ENCODE results near the gene NMUR1.

Gene NMUR1

GRCh38 chr2:231549446-231550239 lies 19.4 kb upstream of the NMUR1 start:
- no peaks in the 10 kb centered on the region for H3K36me3 ChIP-seq (ENCODE audit: control insufficient read depth in 2 of 2, insufficient read depth in 1 of 2, low read length in 2 of 2)
- CTCF ChIA-PET: interaction anchor here (1.0 to 1.2 kb wide), 2 partner anchors 14 to 32 kb away, joined by 3 to 4 read pairs; no protein-coding TSS in a partner anchor
- H3K4me1 ChIP-seq (ENCODE audit: control insufficient read depth, insufficient read depth, low read length): no peaks in the 10 kb centered on the region
- POLR2A ChIA-PET: interaction anchor here (1.2 kb wide), 1 partner anchor 85 kb away, joined by 3 read pairs; the partner anchor contains the start of gene NCL
- no peak overlapping the region for H3K4me3 ChIP-seq (ENCODE audit: low read depth, low read length)
- TF ChIP-seq ZNF302 (tag by site-specific recombination; IDR thresholded peaks at IDR 0.05; ENCODE audit: low read depth) (no peak), ZNF701 (tag by site-specific recombination; IDR thresholded peaks at IDR 0.05) (no peak), KLF8 (tag by site-specific recombination; IDR thresholded peaks at IDR 0.05) (no peak), ZNF449 (tag by site-specific recombination; IDR thresholded peaks at IDR 0.05) (no peak), ZBTB1 (tag by site-specific recombination; IDR thresholded peaks at IDR 0.05) (no peak), ZNF140 (tag by site-specific recombination; IDR thresholded peaks at IDR 0.05) (no peak), ZNF48 (tag by site-specific recombination; IDR thresholded peaks at IDR 0.05) (no peak), ZNF621 (tag by site-specific recombination; IDR thresholded peaks at IDR 0.05) (no peak), ZNF19 (tag by site-specific recombination; IDR thresholded peaks at IDR 0.05; ENCODE audit: low read depth) (no peak), ZBTB48 (tag by site-specific recombination; IDR thresholded peaks at IDR 0.05) (no peak), ZNF174 (tag by site-specific recombination; IDR thresholded peaks at IDR 0.05) (no peak), ZNF146 (tag by site-specific recombination; IDR thresholded peaks at IDR 0.05) (no peak)
- no peaks in the 10 kb centered on the region for H3K9me3 ChIP-seq (ENCODE audit: control insufficient read depth, insufficient read depth, low read depth, low read length)
- no peak overlapping the region for H3K27ac ChIP-seq (ENCODE audit: extremely low read depth, low read depth, low read length)

GRCh38 chr2:231548752-231549151 lies 18.5 kb upstream of the NMUR1 start:
- POLR2A ChIA-PET: interaction anchor here (1.2 kb wide), 1 partner anchor 84 kb away, joined by 3 read pairs; the partner anchor contains the start of gene NCL
- CTCF ChIA-PET: interaction anchor here (1.0 kb wide), 1 partner anchor 14 kb away, joined by 4 read pairs; no protein-coding TSS in a partner anchor
- TF ChIP-seq ZNF623 (tag by site-specific recombination; IDR thresholded peaks at IDR 0.05) (peak; percentile 83), OVOL3 (tag by site-specific recombination; IDR thresholded peaks at IDR 0.05) (no peak)
- Histone ChIP-seq H3K4me1 (ENCODE audit: control insufficient read depth, insufficient read depth, low read length) (no peaks in the 10 kb centered on the region), H3K36me3 (ENCODE audit: control insufficient read depth in 2 of 2, insufficient read depth in 1 of 2, low read length in 2 of 2) (no peaks in the 10 kb centered on the region), H3K27ac (ENCODE audit: extremely low read depth, low read depth, low read length) (no peak overlapping the region), H3K4me3 (ENCODE audit: low read depth, low read length) (no peak overlapping the region), H3K9me3 (ENCODE audit: control insufficient read depth, insufficient read depth, low read depth, low read length) (no peaks in the 10 kb centered on the region)

GRCh38 chr2:231547315-231548110 lies 17.3 kb upstream of the NMUR1 start:
- POLR2A ChIA-PET: no interaction called here
- CTCF ChIA-PET: interaction anchor here (0.7 to 2.0 kb wide), 5 partner anchors 14 to 65 kb away, joined by 3 to 5 read pairs (median 4); partner anchors contain the start of gene NMUR1
- H3K36me3 ChIP-seq (ENCODE audit: control insufficient read depth in 2 of 2, insufficient read depth in 1 of 2, low read length in 2 of 2): no peaks in the 10 kb centered on the region
- H3K9me3 ChIP-seq (ENCODE audit: control insufficient read depth, insufficient read depth, low read depth, low read length): no peaks in the 10 kb centered on the region
- no peak overlapping the region for H3K27ac ChIP-seq (ENCODE audit: extremely low read depth, low read depth, low read length)
- H3K4me1 ChIP-seq (ENCODE audit: control insufficient read depth, insufficient read depth, low read length): no peaks in the 10 kb centered on the region
- no peak overlapping the region for H3K4me3 ChIP-seq (ENCODE audit: low read depth, low read length)
- TF ChIP-seq SCRT1 (tag by site-specific recombination; IDR thresholded peaks at IDR 0.05; ENCODE audit: borderline replicate concordance) (no peak), ZNF664 (tag by site-specific recombination; IDR thresholded peaks at IDR 0.05) (no peak), ZBTB8A (tag by site-specific recombination; IDR thresholded peaks at IDR 0.05) (peak; percentile 51), AEBP2 (tag by site-specific recombination; IDR thresholded peaks at IDR 0.05; ENCODE audit: borderline replicate concordance) (no peak), ZNF521 (tag by site-specific recombination; IDR thresholded peaks at IDR 0.05) (no peak), OSR2 (tag by site-specific recombination; IDR thresholded peaks at IDR 0.05) (no peak), HOXD13 (CRISPR knock-in tag; IDR thresholded peaks at IDR 0.05; ENCODE audit: borderline replicate concordance) (no peak), ZNF202 (tag by site-specific recombination; IDR thresholded peaks at IDR 0.05; ENCODE audit: borderline replicate concordance) (peak; percentile 39; the same call in 1 of the 2 replicates), EGR2 (tag by site-specific recombination; IDR thresholded peaks at IDR 0.05; ENCODE audit: low read depth) (no peak), ZFP3 (tag by site-specific recombination; IDR thresholded peaks at IDR 0.05; ENCODE audit: low read depth) (no peak)
